Left ventricle myocardium inferior (tissue), 1 donor: ENCODE data around the gene GPC6. TPM values are rescaled to one million over a fixed set of nuclear protein-coding genes. Genes with fewer than 3 reads are reported as not detected.
A peak's percentile ranks its signal among the peaks of the same experiment; 100 is the strongest.

ENCODE experiments used
- DNase-seq: peaks from one replicate; pipeline ENCODE4 v3.0.0-alpha.2; 2020
- H3K27ac ChIP-seq: fragments of 200-600 bp; replicated peaks from 2 replicates; pipeline ENCODE4 v1.8.0; 2021
- H3K27me3 ChIP-seq: fragments of 200-600 bp; 2 replicates; pipeline ENCODE4 v1.8.0; 2021; ENCODE audit warnings: low read depth
- H3K36me3 ChIP-seq: fragments of 200-600 bp; 2 replicates; pipeline ENCODE4 v1.8.0; 2021
- H3K4me1 ChIP-seq: fragments of 200-600 bp; 2 replicates; pipeline ENCODE4 v1.8.0; 2021
- H3K4me3 ChIP-seq: fragments of 200-600 bp; 2 replicates; pipeline ENCODE4 v1.8.0; 2021; ENCODE audit warnings: mild to moderate bottlenecking, moderate library complexity
- H3K9me3 ChIP-seq: fragments of 200-600 bp; replicated peaks from 2 replicates; pipeline ENCODE4 v1.8.0; 2021
- intact Hi-C: fragments of 100-400 bp; cut with micrococcal nuclease; formaldehyde crosslinking; loops from one replicate; pipeline ENCODE4 v1.11.0; 2022
- total RNA-seq: library from RNA; stranded (reverse); fragmentation: NEBNext Ultra II Directional; extraction: Animal tissue kit (Norgen Biotek cat#: 25700); gene quantifications from one replicate; pipeline ENCODE4 v1.2.1, GENCODE V29; 2021
- TF ChIP-seq, protein P1 (sequence below): fragments of 200-600 bp; IDR thresholded peaks from 2 replicates; pipeline ENCODE4 v1.8.0; 2021; ENCODE audit warnings: antibody characterized with exemption, mild to moderate bottlenecking, borderline replicate concordance
- donor health status: DM: no; HTN: yes; CAD: no; lungs with severe emphysema.

GPC6 gene
- total RNA-seq, 1 donor from 2014 or later = 1.8 TPM

DNA sequence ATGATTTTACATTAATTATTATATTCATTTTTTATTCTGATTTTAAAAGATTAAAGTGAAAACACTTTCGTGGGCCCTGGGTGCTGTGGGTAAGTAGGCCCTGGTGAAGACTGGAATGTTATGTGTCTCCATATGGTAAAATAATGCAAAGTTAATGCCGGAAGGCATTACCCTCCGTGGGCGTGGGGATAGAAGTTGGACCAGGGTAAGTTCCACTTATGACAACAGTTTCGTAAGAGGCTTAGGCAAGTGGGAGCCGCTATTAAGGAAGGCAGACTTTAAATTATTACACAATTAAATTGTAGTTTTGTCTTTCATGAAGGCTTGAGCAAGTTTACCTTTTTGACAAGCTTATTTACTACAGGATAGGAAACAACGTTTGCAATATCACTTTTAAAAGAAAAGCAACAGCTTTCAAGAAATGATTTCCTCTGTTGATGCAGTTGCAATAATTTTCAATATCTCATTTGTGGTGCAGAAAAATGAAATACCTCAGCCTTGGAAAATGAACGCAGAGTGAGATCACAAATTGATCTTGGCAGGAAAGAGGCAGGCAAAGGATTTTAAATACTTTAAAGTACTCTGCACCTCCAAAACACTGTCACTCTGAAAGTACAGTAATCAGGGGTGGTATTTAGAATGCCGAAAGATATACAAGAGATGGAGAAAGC lies 942.3 kb downstream of the GPC6 start:
- Histone ChIP-seq H3K27me3 (no peaks in the 10 kb centered on the region), H3K4me3 (no peak overlapping the region), H3K9me3 (no peaks in the 10 kb centered on the region), H3K4me1 (peaks cover 5% of the 10 kb centered on the region), H3K27ac (peak overlapping the region; percentile 36), H3K36me3 (no peaks in the 10 kb centered on the region)
- TF ChIP-seq, protein P1, sequence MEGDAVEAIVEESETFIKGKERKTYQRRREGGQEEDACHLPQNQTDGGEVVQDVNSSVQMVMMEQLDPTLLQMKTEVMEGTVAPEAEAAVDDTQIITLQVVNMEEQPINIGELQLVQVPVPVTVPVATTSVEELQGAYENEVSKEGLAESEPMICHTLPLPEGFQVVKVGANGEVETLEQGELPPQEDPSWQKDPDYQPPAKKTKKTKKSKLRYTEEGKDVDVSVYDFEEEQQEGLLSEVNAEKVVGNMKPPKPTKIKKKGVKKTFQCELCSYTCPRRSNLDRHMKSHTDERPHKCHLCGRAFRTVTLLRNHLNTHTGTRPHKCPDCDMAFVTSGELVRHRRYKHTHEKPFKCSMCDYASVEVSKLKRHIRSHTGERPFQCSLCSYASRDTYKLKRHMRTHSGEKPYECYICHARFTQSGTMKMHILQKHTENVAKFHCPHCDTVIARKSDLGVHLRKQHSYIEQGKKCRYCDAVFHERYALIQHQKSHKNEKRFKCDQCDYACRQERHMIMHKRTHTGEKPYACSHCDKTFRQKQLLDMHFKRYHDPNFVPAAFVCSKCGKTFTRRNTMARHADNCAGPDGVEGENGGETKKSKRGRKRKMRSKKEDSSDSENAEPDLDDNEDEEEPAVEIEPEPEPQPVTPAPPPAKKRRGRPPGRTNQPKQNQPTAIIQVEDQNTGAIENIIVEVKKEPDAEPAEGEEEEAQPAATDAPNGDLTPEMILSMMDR = no peak
- DNase-seq = no peak
- intact Hi-C loops = no loop called here

DNA sequence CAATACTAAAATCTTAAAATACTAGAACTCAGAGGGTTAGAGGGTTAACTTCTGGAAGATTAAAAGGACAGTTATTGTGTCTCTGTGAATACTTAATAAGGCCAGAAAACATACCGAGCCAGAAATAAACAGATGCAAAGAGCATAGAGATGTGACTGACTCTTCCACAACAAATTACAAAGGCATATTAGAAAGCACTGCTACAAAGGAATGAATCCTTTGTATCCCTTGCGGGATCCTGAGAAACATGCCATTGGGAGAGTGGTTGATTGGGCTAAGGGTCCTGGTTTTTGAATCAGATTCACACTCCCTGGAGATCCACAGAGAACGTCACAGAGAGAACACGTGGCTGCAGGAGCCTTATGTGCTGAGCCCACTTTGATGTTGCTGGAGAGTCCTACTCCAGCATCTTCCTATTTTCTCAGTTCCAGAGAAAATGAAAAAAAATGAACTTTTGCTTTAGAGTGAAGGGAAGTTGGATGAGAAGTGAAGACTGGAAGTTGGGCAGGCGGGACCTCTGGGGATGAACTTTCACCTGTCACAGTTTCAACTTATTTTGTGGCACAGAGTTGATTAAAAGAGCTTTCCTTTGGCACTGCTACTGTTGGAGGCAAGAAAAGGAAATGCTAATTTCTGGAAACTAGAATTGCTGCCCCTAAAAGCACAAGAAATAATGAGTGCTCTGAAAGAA lies 943.0 kb downstream of the GPC6 start:
- no peak for DNase-seq
- intact Hi-C loops = no loop called here
- H3K9me3 ChIP-seq = no peaks in the 10 kb centered on the region
- H3K27ac ChIP-seq = peak overlapping the region; percentile 36
- H3K27me3 ChIP-seq = no peaks in the 10 kb centered on the region
- TF ChIP-seq, protein P1 = no peak
- no peaks in the 10 kb centered on the region for H3K36me3 ChIP-seq
- no peak overlapping the region for H3K4me3 ChIP-seq
- H3K4me1 ChIP-seq = peaks cover 5% of the 10 kb centered on the region

DNA sequence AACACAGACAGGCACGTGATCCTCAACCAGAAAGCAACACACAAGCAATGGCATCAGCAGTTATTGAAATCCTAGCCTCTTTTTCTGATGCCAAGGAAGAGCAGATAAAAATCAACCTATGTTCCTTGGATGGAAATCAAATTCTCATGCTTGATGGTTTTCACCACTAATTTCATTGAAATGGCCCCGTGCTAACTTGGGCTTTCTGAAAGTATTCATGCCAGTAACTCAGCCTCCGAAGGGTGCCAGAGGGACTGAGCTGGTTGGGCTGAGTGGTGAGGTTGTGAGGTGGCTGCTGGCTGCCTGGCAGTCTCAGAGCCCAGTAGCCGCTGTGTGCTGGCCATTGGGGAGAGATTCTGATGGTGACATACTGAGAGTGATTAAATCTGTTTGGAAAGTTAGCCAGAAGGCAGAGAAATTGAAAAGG lies 943.6 kb downstream of the GPC6 start:
- Histone ChIP-seq H3K27ac (no peak overlapping the region), H3K9me3 (no peaks in the 10 kb centered on the region), H3K36me3 (no peaks in the 10 kb centered on the region), H3K4me1 (peaks cover 5% of the 10 kb centered on the region), H3K27me3 (no peaks in the 10 kb centered on the region), H3K4me3 (no peak overlapping the region)
- no peak for DNase-seq
- intact Hi-C loops = no loop called here
- TF ChIP-seq, protein P1 = no peak

DNA sequence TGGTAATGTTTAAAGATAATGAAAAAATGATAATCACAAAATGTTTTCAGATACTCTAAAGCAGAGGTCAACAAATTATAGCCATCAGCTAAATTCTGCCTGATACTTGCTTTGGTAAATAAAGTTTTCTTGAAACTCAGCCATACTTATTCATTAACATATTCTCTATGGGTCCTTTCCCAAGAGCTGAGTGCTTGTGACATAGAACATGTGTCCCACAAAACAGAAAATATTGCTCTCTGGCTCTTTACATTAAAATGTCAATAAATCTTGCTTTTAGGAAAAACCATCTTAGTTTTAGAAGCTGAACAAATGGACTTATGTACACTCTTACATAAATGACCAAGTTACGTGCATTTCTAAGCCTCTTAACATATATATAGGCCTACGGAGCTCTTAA lies 945.8 kb downstream of the GPC6 start:
- Histone ChIP-seq H3K27me3 (no peaks in the 10 kb centered on the region), H3K36me3 (no peaks in the 10 kb centered on the region), H3K27ac (no peak overlapping the region), H3K9me3 (no peaks in the 10 kb centered on the region), H3K4me3 (no peak overlapping the region), H3K4me1 (peaks cover 5% of the 10 kb centered on the region)
- TF ChIP-seq, protein P1 = no peak
- intact Hi-C loops = no loop called here
- DNase-seq = no peak

DNA sequence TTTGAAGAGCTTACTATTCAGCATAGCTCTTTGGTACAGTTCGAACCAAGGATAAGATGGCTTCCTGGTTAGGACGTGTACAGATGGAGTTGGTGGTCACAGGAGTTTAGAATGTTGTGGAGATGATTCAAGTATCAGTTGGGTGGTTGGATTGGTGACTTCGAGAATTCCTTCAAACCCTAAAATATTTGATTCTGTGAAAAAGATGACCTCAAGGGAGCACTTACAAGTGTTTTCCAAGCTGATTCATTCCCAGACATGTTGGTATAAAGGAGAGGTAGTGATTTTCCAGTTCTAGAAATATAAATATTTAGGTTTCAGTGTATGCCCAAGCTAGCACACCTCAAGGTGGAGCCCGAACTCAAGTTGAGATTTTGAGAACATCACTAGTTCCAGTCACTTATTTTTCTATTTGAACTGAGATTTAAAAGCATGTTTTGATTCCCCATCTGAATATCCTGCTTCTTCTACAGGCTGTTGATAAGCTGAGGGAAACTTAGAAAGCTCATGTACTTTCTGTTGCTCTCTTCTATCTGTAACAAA lies 946.8 kb downstream of the GPC6 start:
- Histone ChIP-seq H3K27ac (no peak overlapping the region), H3K4me1 (peaks cover 5% of the 10 kb centered on the region), H3K36me3 (no peaks in the 10 kb centered on the region), H3K9me3 (no peaks in the 10 kb centered on the region), H3K4me3 (no peak overlapping the region), H3K27me3 (no peaks in the 10 kb centered on the region)
- DNase-seq = no peak
- intact Hi-C loops = no loop called here
- TF ChIP-seq, protein P1 = no peak
